ENCODE data around the gene EPS8.

Gene EPS8

DNA sequence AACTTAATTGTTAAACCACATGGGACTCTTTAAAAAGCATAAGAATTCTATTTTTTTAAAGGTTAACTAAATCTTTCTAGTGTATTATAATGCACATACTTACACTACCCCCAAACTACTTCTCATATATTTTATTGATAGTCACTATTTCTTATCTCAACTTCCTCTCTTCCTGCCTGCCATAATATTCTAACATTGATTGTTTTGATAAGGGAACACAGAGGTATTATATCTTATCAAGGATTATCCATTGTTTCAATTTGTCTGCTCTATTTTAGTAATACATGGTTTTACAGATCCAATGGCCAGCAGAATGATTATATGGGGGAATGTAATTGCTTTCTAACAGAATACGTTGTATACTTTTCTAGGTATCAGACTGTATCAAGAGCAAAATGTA lies 98.9 kb downstream of the EPS8 start:
- no peak for DNase-seq (ENCODE audit: low spot score)

DNA sequence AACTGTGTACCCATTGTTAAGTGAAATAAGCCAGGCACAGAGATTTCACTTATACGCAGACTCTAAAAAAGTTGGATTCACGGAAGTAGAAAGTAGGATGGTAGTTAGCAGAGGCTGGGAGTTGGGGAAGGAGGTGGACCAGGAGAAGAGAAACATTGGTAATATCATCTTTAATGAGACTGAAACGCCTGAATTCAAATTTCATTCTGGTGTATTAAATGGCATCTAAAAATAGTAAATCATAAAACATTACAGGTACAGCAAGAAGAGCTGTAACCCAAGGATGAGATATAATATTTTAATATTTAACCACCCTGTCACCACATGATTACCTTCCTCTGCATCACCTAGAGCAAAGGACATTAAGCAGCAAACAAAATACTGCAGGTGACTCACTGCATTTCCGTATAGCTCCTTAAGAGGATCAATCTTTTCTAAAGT lies 99.4 kb downstream of the EPS8 start:
- DNase-seq (ENCODE audit: low spot score): no peak

DNA sequence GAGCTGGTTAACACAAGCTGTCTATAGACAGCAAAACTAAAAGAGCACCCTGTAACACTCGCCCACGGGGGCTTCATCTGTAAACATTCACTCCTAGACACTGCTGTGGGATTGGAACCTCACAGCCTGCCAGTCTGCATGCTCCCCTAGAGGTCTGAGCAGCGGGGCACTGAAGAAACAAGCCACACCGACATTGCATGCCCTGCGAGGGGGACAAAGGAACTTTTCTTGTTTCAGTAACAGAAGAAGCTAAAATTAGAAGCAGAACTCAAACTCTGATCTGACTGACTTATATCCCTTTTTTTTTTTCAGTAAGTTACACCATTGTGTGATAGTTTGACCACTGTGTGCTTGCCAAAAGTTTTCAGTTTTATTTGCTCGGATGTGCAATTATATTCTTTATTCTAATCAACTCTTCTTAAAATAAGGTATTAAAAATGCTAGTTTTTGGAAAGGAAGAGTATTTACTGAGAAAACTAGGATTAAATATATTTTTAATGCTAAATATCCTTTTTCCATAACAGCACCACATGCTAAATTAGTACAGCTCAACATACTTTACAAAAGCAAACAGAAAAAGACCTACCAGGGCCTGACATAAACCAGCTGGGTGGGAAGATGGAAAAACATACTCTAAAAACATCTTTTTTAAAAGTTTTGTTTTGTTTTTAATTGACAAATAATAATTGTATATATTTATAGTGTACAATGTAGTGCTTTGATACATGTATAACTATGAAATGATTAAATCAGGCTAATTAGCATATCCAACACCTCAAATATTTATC lies 100.2 kb downstream of the EPS8 start:
- no peak for DNase-seq (ENCODE audit: low spot score)

- DNase-seq (ENCODE audit: low spot score): no peak
Observed at GRCh38 chr12:15688202-15688736, 100.9 kb downstream of the EPS8 start.

GRCh38 chr12:15687583-15687982 lies 101.6 kb downstream of the EPS8 start:
- no peak for DNase-seq (ENCODE audit: low spot score)

- DNase-seq (ENCODE audit: low spot score): no peak
Observed at GRCh38 chr12:15684896-15685658, 104.1 kb downstream of the EPS8 start.

DNA sequence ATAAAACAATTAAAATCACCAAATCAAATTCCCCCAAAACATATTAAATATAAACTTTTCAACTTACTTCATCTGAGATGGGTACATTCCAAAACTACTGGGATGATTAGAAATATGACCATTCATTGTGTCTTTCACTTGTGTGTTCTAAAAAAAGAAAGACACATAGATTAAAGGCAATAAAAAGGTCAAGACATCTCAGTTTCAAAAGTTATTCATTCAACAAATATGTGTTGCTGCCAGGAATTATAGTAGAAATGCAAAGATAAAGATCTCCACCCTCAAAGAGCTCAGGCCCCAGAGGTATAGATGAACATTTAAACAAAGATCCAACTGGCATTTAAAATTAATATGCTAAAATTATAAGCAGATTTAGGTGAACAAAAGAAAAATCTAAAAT lies 106.4 kb downstream of the EPS8 start:
- no peak for DNase-seq (ENCODE audit: low spot score)

- no peak for DNase-seq (ENCODE audit: low spot score)
Observed at GRCh38 chr12:15679151-15679550, 110.0 kb downstream of the EPS8 start.

DNA sequence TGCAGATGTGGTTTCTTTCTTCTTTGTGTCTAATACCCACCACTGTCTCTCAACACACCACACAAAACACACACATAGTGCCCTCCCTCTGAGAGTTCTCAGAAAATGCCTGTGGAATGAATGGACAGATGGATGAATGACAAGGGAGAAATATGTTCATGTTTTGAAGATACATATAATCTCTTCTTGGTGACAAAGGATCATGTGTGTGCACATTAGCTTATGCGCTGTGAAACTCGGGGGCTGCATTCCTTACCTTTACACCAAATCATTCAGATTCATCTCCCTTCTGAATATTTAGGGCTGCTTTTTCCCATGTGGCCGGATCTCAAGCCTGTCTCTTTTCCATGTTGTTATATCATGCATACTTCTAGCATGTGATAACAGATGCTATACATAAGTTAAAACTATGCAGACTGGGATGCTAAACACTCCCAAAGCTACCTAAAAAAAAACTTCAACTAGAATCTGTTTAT lies 111.4 kb downstream of the EPS8 start:
- no peak for DNase-seq (ENCODE audit: low spot score)

GRCh38 chr12:15677228-15677627 lies 112.0 kb downstream of the EPS8 start:
- DNase-seq (ENCODE audit: low spot score): no peak

- DNase-seq (ENCODE audit: low spot score): no peak
Observed at GRCh38 chr12:15672671-15673270, 116.4 kb downstream of the EPS8 start.

GRCh38 chr12:15670756-15671155 lies 118.4 kb downstream of the EPS8 start:
- DNase-seq (ENCODE audit: low spot score): no peak

GRCh38 chr12:15669256-15669948 lies 119.8 kb downstream of the EPS8 start:
- DNase-seq (ENCODE audit: low spot score): no peak

GRCh38 chr12:15664491-15664890 lies 124.7 kb downstream of the EPS8 start:
- DNase-seq (ENCODE audit: low spot score): no peak

- DNase-seq (ENCODE audit: low spot score): no peak
Observed at GRCh38 chr12:15662983-15663659, 126.1 kb downstream of the EPS8 start.

GRCh38 chr12:15662303-15662980 lies 126.7 kb downstream of the EPS8 start:
- DNase-seq (ENCODE audit: low spot score): no peak

- no peak for DNase-seq (ENCODE audit: low spot score)
Observed at GRCh38 chr12:15651371-15651770, 137.8 kb downstream of the EPS8 start.

DNA sequence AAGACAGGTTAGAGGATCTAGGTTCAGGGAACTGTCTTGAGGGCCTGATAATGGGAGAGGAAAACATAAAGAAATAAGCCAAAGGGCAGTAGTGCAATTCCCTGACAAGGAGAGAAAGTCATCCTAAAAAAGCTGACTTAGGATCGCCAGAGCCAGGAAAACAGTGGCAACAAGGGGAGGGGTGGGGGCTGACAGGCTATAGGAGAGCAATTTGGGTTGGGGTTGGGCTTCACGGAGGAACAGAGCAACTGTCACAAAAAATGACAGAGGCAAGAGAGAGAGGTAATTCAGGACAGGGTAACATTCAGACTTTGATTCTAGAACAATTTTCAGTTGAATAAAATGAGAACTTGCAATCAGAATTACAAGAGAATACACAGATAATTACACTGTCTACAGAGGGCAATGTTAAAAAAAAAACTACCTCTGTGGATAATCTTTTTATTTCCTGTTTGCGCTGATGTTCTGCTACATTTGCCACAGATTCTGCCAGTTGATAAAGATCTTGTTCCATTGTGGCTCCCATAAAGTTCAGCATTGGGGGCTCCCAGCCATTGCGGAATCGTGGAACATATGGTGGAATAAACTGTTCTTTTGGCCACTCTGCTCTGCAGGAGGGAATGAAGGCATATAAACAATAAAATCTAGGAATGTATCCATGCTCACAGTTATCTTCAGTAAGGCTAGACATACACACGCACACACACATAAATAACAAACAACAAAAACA lies 138.6 kb downstream of the EPS8 start:
- DNase-seq (ENCODE audit: low spot score): no peak

DNA sequence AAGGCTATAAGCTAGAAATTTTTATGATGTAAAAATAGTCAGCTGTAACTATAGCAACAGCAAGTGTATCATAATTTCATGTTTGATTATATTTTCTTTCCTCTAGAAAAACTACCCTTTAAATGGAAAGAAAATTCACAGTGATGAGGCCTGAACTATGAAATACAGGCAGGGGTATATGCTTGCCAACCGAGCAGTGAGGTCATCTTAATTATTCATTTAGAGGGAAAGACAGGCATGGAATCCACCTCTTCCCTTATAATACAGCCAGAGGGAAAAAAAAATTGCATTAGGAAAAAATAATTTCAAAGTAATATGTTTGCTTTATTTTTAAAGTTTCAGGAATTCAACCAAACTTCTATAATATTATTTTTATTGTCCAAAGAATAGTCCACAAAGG lies 139.8 kb downstream of the EPS8 start:
- DNase-seq (ENCODE audit: low spot score): no peak

DNA sequence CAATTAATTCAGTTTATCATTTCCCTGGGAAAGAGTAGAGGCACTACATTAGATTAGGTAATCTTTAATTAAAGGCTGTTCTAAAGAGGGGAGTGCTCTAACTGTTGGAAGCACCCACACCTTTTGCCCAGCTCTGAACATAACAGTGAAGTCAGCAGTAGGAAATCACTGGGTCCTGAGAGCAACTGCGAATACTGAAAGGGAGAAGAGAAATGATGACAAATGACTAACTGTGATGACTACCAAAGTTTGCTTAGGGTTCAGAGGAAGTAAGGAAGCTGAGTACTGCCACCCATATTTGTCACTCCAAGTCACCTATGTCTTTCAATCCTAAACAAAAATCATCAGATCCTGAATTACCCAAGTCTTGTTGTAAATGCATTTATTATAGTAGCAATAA lies 140.6 kb downstream of the EPS8 start:
- DNase-seq (ENCODE audit: low spot score): no peak

Measured in CD4-positive, alpha-beta T cell treated with Interleukin-6 at 100 ng/mL for 8 hours (primary cell).